ENCODE data around the gene HDAC4. TPM values are rescaled to one million over a fixed set of nuclear protein-coding genes. Genes with fewer than 3 reads are reported as not detected.

The HDAC4 gene
- total and polyA plus RNA-seq, 9 of the 15 experiments (the other 6 are each of a cell fraction or from before 2014, with no cell fraction given): 0.11 to 20.2 (median 4.0) TPM

GRCh38 chr2:239398521-239398921, 2.3 kb downstream of the HDAC4 start (continued):
- TF ChIP-seq FOXJ2 (tag; IDR thresholded peaks at IDR 0.05): no peak
- no peak for TF ChIP-seq RBM17 (IDR thresholded peaks at IDR 0.05; ENCODE audit: borderline replicate concordance, low read depth, low read length)
- TF ChIP-seq TAF9B (IDR thresholded peaks at IDR 0.05; ENCODE audit: partially characterized antibody): no peak
- TF ChIP-seq KLF16 (IDR thresholded peaks at IDR 0.05): no peak
- TF ChIP-seq PRDM10 (IDR thresholded peaks at IDR 0.05; ENCODE audit: partially characterized antibody): no peak
- no peak for TF ChIP-seq GABPB2 (CRISPR knock-in tag; conservative IDR thresholded peaks at IDR 0.05)
- TF ChIP-seq MAFK (IDR thresholded peaks at IDR 0.05; ENCODE audit: low read length): no peak
- TF ChIP-seq ZNF263 (CRISPR knock-in tag; IDR thresholded peaks at IDR 0.05; ENCODE audit: borderline replicate concordance): no peak
- TF ChIP-seq ZNF239 (CRISPR knock-in tag; IDR thresholded peaks at IDR 0.05): no peak
- no peak for TF ChIP-seq ZNF507 (tag; conservative IDR thresholded peaks at IDR 0.05)
- no peak for TF ChIP-seq ZNF280B (CRISPR knock-in tag; IDR thresholded peaks at IDR 0.05)
